ENCODE measurements around the gene TBC1D16. TPM values are rescaled to one million over a fixed set of nuclear protein-coding genes. Genes with fewer than 3 reads are reported as not detected.

TBC1D16 gene
- total RNA-seq, 1 donor: 37.8 TPM

GRCh38 chr17:79926605-79927135 lies 109.0 kb downstream of the TBC1D16 start:
- no peak overlapping the region for H3K4me3 ChIP-seq (ENCODE audit: low read depth, low read length)
- DNase-seq (ENCODE audit: low read depth): no peak
- TF ChIP-seq, protein P1, sequence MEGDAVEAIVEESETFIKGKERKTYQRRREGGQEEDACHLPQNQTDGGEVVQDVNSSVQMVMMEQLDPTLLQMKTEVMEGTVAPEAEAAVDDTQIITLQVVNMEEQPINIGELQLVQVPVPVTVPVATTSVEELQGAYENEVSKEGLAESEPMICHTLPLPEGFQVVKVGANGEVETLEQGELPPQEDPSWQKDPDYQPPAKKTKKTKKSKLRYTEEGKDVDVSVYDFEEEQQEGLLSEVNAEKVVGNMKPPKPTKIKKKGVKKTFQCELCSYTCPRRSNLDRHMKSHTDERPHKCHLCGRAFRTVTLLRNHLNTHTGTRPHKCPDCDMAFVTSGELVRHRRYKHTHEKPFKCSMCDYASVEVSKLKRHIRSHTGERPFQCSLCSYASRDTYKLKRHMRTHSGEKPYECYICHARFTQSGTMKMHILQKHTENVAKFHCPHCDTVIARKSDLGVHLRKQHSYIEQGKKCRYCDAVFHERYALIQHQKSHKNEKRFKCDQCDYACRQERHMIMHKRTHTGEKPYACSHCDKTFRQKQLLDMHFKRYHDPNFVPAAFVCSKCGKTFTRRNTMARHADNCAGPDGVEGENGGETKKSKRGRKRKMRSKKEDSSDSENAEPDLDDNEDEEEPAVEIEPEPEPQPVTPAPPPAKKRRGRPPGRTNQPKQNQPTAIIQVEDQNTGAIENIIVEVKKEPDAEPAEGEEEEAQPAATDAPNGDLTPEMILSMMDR (IDR thresholded peaks at IDR 0.05; ENCODE audit: insufficient read depth, low read length): no peak

DNA sequence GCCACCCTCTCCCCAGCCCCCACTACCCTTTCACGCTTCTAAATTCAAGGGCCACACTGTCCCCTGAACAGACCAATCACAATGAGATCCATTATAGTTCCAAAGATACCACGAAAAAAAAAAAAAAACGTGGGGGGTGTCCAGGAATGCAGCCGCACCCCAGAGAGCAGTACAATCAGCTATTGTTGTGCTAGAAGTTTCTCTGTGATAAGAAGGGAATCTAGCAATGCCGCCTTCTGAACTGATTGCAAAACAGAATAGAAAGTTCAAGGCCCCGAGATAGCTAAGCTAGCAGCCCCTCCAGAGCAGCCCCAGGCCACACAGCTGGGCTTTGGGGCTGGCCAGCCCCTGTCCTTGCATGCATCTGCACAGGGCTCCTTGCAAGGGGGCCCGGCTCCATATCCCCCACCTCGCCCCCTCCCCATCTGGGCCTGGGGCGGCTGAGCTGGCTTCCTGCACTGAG lies 109.5 kb downstream of the TBC1D16 start:
- TF ChIP-seq, protein P1 (IDR thresholded peaks at IDR 0.05; ENCODE audit: insufficient read depth, low read length): no peak
- DNase-seq (ENCODE audit: low read depth): no peak
- no peak overlapping the region for H3K4me3 ChIP-seq (ENCODE audit: low read depth, low read length)

GRCh38 chr17:79925242-79925957 lies 110.3 kb downstream of the TBC1D16 start:
- peak; percentile 27 for DNase-seq (ENCODE audit: low read depth)
- TF ChIP-seq, protein P1 (IDR thresholded peaks at IDR 0.05; ENCODE audit: insufficient read depth, low read length): peak; percentile 11
- H3K4me3 ChIP-seq (ENCODE audit: low read depth, low read length): no peak overlapping the region

- no peak overlapping the region for H3K4me3 ChIP-seq (ENCODE audit: low read depth, low read length)
- TF ChIP-seq, protein P1 (IDR thresholded peaks at IDR 0.05; ENCODE audit: insufficient read depth, low read length): no peak
- no peak for DNase-seq (ENCODE audit: low read depth)
Observed at GRCh38 chr17:79924639-79924976, 111.1 kb downstream of the TBC1D16 start.

- H3K4me3 ChIP-seq (ENCODE audit: low read depth, low read length): no peak overlapping the region
- peak; percentile 17 for DNase-seq (ENCODE audit: low read depth)
- TF ChIP-seq, protein P1 (IDR thresholded peaks at IDR 0.05; ENCODE audit: insufficient read depth, low read length): peak; percentile 48
Observed at GRCh38 chr17:79923974-79924638, 111.6 kb downstream of the TBC1D16 start.

- TF ChIP-seq, protein P1 (IDR thresholded peaks at IDR 0.05; ENCODE audit: insufficient read depth, low read length): no peak
- H3K4me3 ChIP-seq (ENCODE audit: low read depth, low read length): no peak overlapping the region
- DNase-seq (ENCODE audit: low read depth): no peak
Observed at GRCh38 chr17:79922798-79923197, 112.9 kb downstream of the TBC1D16 start.

Measured in fibroblast of the aortic adventitia (primary cell).